HFFc6 (cell line): Measurements from ENCODE around the gene CBX6. TPM values are rescaled to one million over a fixed set of nuclear protein-coding genes. Genes with fewer than 3 reads are reported as not detected.
A peak's percentile ranks its signal among the peaks of the same experiment; 100 is the strongest.

ENCODE experiments used
- DNase-seq: peaks from one replicate; pipeline ENCODE4 v3.0.0-alpha.2; 2018
- H3K27ac Mint-ChIP-seq: 2 replicates; pipeline ENCODE4 v1.8.0; 2020; ENCODE audit warnings: mild to moderate bottlenecking, mixed read lengths
- H3K27me3 Mint-ChIP-seq: 2 replicates; pipeline ENCODE4 v1.8.0; 2021; ENCODE audit warnings: mild to moderate bottlenecking, moderate library complexity, mixed read lengths; ENCODE audit not compliant: insufficient read depth
- H3K36me3 Mint-ChIP-seq: 2 replicates; pipeline ENCODE4 v1.8.0; 2021; ENCODE audit warnings: low read depth, mixed read lengths
- H3K4me1 Mint-ChIP-seq: 2 replicates; pipeline ENCODE4 v1.8.0; 2020; ENCODE audit warnings: low read depth, mixed read lengths
- H3K4me3 Mint-ChIP-seq: 2 replicates; pipeline ENCODE4 v1.8.0; 2020; ENCODE audit warnings: mild to moderate bottlenecking, moderate library complexity, mixed read lengths
- H3K9me3 Mint-ChIP-seq: 2 replicates; pipeline ENCODE4 v1.8.0; 2020; ENCODE audit warnings: mild to moderate bottlenecking, mixed read lengths
- CTCF ChIP-seq: fragments of 200-600 bp; sonication (generic); IDR thresholded peaks from 2 replicates; pipeline ENCODE4 v1.5.0; 2021; ENCODE audit warnings: antibody characterized with exemption, mild to moderate bottlenecking
- total RNA-seq, 6 experiments: library from RNA; stranded (reverse); fragmentation: NEBNext Ultra II Directional; extraction: Animal tissue kit (Norgen Biotek cat#: 25700); gene quantifications; 2 replicates in 1 of 6; 3 replicates in 5 of 6; pipeline ENCODE4 v1.2.3, GENCODE V29; 2021

The CBX6 gene
- total RNA-seq, 6 experiments from 2014 or later: 72.0 to 91.5 (median 75.3) TPM

- no peak for DNase-seq
- TF ChIP-seq CTCF: no peak
These were observed 45.2 kb downstream of the CBX6 start for GRCh38 chr22:38826801-38827200.

GRCh38 chr22:38826386-38826785 lies 45.6 kb downstream of the CBX6 start:
- peaks cover 20% of the 10 kb centered on the region for H3K27me3 Mint-ChIP-seq
- DNase-seq: no peak
- no peak overlapping the region for H3K4me3 Mint-ChIP-seq
- no peak for TF ChIP-seq CTCF
- no peaks in the 10 kb centered on the region for H3K9me3 Mint-ChIP-seq
- no peak overlapping the region for H3K27ac Mint-ChIP-seq
- peaks cover 5% of the 10 kb centered on the region for H3K4me1 Mint-ChIP-seq
- no peaks in the 10 kb centered on the region for H3K36me3 Mint-ChIP-seq

More at GRCh38 chr22:38826801-38827200, 45.2 kb downstream of the CBX6 start:
- no peaks in the 10 kb centered on the region for H3K9me3 Mint-ChIP-seq
- H3K27me3 Mint-ChIP-seq: peaks cover 19% of the 10 kb centered on the region
- no peak overlapping the region for H3K4me3 Mint-ChIP-seq
- H3K27ac Mint-ChIP-seq: no peak overlapping the region
- no peaks in the 10 kb centered on the region for H3K36me3 Mint-ChIP-seq
- H3K4me1 Mint-ChIP-seq: peaks cover 10% of the 10 kb centered on the region

- H3K27me3 Mint-ChIP-seq: peaks cover 33% of the 10 kb centered on the region
- no peaks in the 10 kb centered on the region for H3K4me1 Mint-ChIP-seq
- H3K4me3 Mint-ChIP-seq: no peak overlapping the region
- TF ChIP-seq CTCF: peak; percentile 62
- H3K9me3 Mint-ChIP-seq: no peaks in the 10 kb centered on the region
- no peak overlapping the region for H3K27ac Mint-ChIP-seq
- H3K36me3 Mint-ChIP-seq: no peaks in the 10 kb centered on the region
- peak; percentile 70 for DNase-seq
These were observed 47.4 kb downstream of the CBX6 start for GRCh38 chr22:38824585-38824984.

- Mint-ChIP-seq H3K4me1 (no peaks in the 10 kb centered on the region), H3K27ac (no peak overlapping the region), H3K27me3 (peaks cover 34% of the 10 kb centered on the region), H3K4me3 (no peak overlapping the region), H3K9me3 (no peaks in the 10 kb centered on the region), H3K36me3 (no peaks in the 10 kb centered on the region)
- TF ChIP-seq CTCF: no peak
- DNase-seq: no peak
These were observed 48.4 kb downstream of the CBX6 start for GRCh38 chr22:38823637-38824036.

- TF ChIP-seq CTCF: no peak
- H3K27me3 Mint-ChIP-seq: peaks cover 37% of the 10 kb centered on the region
- no peak for DNase-seq
- no peak overlapping the region for H3K4me3 Mint-ChIP-seq
- H3K27ac Mint-ChIP-seq: no peak overlapping the region
- H3K9me3 Mint-ChIP-seq: no peaks in the 10 kb centered on the region
- no peaks in the 10 kb centered on the region for H3K36me3 Mint-ChIP-seq
- no peaks in the 10 kb centered on the region for H3K4me1 Mint-ChIP-seq
These were observed 48.9 kb downstream of the CBX6 start for GRCh38 chr22:38823076-38823475.

- Mint-ChIP-seq H3K36me3 (no peaks in the 10 kb centered on the region), H3K4me1 (no peaks in the 10 kb centered on the region), H3K4me3 (no peak overlapping the region), H3K9me3 (no peaks in the 10 kb centered on the region), H3K27ac (no peak overlapping the region), H3K27me3 (peaks cover 51% of the 10 kb centered on the region)
- DNase-seq: no peak
- TF ChIP-seq CTCF: no peak
These were observed 52.0 kb downstream of the CBX6 start for GRCh38 chr22:38820020-38820419.
